ENCODE results near the gene PITX1.

DNA sequence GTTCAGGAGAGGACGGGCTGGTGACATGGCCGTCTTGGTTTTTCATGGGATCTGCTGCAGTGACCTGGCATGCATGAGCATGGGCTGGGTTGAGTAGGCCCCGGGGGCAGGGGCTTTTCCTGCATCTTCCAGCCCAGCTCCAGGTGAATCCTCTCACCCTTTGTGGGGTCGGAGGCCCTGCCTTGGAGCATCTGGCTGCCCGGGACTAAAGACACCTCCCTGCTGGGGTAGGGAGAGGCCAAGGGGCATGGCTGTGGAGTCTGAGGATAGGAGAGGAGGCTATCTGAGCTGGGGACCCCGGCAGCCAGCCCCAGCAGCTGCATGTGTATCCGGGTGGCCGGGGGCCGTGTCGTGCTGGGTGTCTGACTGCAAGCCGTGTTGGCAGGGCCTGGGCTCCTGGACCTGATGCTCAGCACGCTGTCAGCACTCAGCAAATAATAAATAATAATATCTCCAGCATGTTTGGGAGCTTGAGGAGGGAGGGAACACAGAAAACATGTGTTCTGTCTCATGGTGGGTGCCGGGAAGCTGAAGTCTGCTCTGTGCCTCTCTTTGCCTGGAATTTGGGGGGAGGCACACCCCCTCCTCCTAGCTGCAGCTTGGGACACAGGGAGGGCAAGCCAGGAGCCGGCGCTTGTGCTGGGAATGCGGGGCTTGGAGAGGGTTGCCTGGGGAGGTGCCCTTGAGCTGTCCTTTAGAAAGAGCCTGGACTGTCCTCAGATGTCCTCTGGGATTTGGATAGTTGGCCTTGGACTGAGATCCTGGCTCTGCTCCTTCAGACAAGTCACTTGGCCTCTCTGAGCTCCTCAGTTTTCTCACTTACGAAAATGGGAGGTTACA is 28.4 kb upstream of the PITX1 start:
- TF ChIP-seq EZH2 (IDR thresholded peaks at IDR 0.05; ENCODE audit: insufficient read depth, poor library complexity, severe bottlenecking) (no peak), EZH2phosphoT487 (IDR thresholded peaks at IDR 0.05; ENCODE audit: insufficient read depth, low read depth) (no peak)
